ENCODE data around the gene SLC43A1.
"Not testable (repeated sequence)": the region's sequence is repeated elsewhere in the genome, so short reads cannot be mapped to it uniquely, and the experiment has no call there.

Gene SLC43A1

DNA sequence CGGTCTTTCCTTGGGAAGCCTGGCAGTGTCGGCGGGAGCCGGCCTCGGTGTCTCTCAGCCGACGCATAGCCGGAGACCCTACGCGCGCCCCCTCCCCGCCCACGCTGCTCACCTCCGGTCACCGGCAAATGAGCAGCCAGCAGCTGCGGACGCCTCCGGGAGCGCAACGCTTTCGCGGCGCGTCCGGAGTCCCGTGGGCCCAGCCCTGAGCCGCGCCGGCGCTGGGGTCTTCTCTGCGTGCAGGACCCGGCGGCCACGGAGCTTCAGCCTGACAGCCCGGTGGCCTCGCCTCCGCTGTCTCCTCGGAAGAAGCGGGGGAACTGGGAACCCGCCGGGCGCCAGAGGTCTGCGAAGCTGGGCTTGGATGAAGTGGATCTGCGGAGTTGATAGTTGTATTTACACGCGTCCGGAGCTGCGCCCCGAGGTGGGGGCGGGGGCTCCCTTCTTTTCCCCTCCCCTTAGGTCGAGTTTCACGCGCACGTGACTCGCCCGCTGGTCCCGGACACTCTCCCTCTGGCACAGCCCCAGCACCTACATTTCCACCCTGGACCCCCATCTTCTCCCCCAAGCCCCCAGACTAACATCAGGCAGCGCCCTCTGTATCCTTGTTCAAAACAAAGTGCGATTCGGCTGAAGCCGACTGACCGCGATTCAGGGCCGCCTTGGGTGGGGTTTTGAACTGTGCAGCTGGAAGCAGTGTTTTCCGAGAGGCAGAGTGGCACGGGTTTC is at the start of gene SLC43A1:
Gene SLC43A1, minus strand, starts transcription at position 371 of the 729 bp plus-strand sequence. CDS start 1,591 bp downstream, outside the sequence.
- peak; percentile 67 for DNase-seq (ENCODE audit: insufficient read length, low spot score)

DNA sequence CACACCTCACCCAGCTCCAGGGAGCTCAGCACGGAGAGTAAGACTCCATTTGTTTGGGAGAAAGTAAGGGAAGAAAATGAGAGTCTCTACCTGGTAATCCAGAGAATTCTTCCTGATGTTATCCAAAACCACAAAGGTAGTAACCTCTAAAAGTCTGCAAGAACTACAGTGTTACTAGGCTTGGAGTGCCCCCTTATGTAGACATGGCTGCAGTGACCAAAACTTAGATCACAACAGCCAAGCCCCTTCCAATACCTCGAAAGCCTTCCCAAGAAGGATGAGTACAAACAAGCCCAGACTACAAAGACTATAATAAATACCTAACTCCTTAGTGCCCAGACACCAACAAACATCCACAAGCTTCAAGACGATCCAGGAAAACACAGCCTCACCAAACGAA is 47.1 kb upstream of the SLC43A1 start:
- FAIRE-seq: no peak
- DNase-seq (ENCODE audit: insufficient read length, low spot score): no peak

More for the DNA sequence above, at the start of gene SLC43A1:
- FAIRE-seq: peak; percentile 33

DNA sequence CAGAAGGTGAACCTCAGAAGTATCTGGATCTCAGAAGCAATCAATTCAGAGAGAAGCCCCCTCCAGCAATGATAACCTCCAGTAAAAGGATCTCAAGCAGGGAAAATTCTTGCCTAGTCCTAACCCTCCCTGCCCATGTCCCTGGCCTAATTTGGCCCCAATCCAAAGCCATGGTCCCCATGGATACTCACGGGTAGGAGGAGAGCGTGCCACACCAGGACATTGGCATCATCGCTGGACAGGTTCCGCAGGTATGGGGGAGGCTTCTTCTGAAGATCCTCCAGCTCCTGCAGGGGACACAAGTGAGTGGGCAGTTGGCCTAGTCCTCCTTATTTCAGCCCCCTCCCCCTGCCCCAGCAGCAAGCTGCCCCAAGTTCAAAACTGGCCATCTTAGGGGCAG is 44.6 kb upstream of the SLC43A1 start:
- no peak for FAIRE-seq
- DNase-seq (ENCODE audit: insufficient read length, low spot score): no peak

DNA sequence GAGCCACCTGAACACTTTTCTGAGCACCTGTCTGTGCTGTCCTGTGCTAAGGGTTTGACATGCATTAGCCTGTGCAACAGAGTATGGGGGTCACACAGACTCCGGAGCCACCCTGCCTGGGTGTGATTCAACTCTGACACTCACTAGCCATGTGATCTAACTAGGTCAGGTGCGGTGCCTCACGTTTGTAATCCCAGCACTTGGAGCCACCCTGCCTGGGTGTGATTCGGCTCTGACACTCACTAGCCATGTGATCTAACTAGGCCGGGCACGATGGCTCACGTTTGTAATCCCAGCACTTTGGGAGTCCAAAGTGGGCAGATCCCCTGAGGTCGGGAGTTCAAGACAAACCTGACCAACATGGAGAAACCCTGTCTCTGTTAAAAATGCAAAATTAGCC is 40.5 kb upstream of the SLC43A1 start:
- FAIRE-seq: no peak
- no peak for DNase-seq (ENCODE audit: insufficient read length, low spot score)

DNA sequence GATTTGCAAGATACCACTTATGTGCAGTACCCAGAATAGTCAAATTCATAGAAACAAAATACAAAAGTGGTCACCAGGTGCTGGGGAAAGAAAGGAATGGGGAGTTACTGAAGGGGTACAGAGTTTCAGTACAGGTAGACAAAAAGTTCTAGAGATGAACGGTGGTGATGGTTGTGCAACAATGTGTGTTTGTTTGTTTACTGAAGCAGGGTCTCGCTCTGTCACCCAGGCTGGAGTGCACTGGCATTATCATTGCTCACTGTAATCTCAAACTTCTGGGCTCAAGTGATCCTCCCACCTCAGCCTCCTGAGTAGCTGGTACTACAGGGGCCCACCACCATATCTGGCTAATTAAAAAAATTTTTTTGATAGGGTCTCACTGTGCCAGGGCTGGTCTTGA is 39.9 kb upstream of the SLC43A1 start:
- FAIRE-seq (no peak), DNase-seq (ENCODE audit: insufficient read length, low spot score) (no peak)

DNA sequence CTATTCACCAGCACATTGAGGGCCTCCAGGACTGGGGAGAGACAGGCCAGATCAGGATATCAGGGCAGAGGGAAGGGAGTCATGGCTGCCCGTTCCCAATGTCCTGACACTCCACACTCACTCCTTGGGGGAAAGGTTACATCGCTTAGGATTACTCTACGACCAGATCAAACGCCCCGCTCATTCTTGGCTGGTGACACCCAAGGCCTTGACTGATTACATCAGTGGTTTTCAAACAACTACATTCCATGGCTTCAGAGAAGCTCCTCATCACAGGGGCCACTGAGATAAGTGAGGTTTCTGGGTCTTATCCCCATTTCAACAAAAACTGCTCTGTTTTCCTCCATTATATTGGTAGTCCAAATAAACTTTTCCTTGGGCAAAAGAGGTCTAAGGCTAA is 37.0 kb upstream of the SLC43A1 start:
- DNase-seq (ENCODE audit: insufficient read length, low spot score) (no peak), FAIRE-seq (no peak)

DNA sequence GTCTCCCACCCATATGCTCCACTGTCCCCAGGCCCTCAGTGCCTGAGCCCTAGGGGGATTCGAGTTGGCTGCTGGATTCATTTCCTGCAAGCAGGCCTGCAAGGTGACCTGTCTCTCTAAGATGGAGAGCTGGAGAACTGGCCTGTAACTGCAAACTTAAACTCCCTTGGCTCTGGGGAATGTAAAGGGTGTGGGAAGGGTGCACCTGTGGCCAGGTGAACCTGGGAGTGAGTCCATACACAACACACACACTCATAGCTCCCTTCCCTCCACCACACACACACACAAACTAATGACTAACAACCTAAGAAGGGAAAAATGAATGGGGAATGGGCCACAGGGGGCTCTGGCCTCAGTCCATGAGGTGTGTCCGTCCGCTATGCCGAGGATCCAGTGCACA is 36.4 kb upstream of the SLC43A1 start:
- no peak for DNase-seq (ENCODE audit: insufficient read length, low spot score)

DNA sequence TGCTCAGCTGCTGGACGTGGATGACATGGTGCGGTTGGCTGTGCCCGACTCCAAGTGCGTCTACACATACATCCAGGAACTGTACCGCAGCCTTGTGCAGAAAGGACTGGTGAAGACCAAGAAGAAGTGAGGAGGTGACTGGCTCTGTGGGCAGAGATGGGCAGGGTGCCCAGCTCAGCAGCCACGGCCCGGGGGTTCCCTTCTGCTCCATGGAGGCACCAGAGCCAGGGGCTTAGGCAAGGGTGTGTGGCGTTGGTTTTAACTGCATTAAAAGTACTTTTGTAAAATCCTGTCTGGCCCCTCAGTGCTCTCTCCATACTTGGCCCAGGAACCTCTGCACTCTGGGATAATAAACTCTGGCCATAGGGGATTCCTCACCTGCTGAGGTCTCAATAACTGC is 34.5 kb upstream of the SLC43A1 start:
- DNase-seq (ENCODE audit: insufficient read length, low spot score): no peak
- FAIRE-seq: no peak

More for the DNA sequence above, 36.4 kb upstream of the SLC43A1 start:
- FAIRE-seq: no peak

DNA sequence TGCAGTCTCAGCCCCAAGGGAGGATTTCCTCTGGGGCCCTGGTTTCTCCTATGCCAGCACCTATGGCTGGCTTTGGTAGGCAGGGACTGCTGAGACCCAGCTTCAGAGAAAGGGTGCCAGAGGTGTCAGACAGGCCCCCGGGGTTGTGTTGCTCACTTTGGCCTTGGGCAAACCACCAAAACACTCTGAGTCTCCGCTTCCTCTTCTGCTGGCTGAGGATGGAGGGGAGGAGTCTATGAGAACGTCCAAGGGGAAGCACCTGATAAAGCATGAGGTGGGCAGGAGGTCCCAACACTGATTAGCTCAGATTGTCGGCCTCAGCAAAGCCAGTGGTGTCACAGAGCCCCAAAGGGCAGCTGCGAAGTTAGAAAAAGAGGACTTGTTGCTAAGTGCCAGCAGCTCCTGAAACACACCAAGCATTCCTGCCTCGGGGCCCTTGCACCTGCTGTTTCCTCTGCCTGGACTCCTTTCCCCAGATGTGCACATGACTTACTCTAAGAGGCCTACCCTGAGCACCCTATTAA is 32.4 kb upstream of the SLC43A1 start:
- no peak for FAIRE-seq
- no peak for DNase-seq (ENCODE audit: insufficient read length, low spot score)

DNA sequence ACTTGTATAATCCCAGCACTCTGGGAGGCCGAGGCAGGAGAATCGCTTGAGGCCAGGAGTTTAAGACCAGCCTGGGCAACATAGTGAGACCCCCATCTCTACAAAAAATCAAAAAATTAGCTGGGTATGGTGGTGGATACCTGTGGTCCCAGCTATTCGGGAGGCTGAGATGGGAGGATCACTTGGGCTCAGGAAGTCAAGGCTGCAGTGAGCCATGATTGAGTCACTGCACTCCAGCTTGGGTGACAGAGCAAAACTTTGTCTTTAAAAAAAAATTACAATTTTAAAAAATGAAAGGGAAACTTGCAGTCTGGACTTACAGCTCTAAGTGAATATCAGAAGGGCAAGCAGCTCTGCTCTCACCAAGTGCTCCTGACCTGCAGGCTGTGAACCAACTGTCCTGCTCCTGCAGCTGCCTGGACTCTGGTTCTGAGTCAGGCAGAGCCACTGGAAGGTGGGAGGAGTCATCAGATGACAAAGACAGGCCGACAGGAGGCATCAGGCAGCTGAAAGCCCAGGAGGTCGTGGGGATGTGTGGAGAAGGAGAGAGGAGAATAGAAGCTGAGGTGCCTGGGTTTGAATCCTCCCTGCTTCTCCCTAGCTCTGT is 31.5 kb upstream of the SLC43A1 start:
- peak; percentile 40 for DNase-seq (ENCODE audit: insufficient read length, low spot score)
- peak; percentile 60 for FAIRE-seq

DNA sequence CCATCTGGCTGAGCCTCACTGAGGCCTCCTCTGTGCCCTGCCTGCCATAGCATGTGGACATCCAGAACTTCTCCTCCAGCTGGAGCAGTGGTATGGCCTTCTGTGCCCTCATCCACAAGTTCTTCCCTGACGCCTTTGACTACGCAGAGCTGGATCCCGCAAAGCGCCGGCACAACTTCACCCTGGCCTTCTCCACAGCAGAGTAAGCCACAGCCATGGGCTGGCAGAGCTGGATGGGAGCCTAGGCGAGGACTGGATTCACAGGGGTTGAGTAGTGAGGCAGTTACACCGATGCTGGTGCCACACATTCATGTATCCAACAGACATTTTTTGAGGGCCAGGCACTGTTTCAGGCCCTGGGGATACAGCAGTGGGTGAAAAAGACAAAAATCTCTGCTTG is 30.9 kb upstream of the SLC43A1 start:
- no peak for FAIRE-seq

DNA sequence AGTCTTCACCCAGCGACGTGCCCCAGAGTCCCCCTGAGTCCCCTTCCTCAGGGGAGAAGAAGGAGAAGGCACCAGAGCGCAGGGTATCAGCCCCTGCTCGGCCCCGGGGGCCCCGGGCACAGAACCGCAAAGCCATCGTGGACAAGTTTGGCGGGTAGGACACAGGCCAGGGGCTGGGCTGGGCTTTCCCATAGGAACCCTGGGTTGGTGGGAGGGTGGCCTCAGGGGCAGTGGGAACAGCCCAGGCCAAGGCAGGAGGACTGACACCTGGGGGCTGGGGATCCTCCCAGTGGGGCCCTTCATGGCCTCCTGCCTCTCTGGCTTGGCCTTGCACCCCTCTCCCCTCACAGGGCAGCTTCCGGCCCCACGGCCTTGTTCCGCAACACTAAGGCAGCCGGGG is 30.4 kb upstream of the SLC43A1 start:
- FAIRE-seq: no peak
- DNase-seq (ENCODE audit: insufficient read length, low spot score): no peak

More for the DNA sequence above, 30.9 kb upstream of the SLC43A1 start:
- no peak for DNase-seq (ENCODE audit: insufficient read length, low spot score)

DNA sequence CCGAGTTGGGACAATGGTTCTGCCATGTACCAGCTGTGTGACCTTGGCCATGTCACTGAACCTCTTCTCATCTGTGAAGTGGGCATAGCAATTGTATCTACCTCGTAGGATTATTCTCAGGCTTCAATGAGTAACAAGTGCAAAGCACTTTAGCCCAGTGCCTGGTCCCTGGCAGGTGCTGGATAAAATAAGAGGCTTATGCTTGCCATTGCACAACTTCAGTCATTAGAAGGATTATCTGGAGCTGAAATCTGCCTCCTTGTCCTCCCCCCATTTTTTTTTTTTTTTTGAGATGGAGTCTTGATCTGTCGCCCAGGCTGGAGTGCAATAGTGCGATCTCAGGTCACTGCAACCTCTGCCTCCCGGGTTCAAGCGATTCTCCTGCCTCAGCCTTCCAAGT is 29.1 kb upstream of the SLC43A1 start:
- DNase-seq (ENCODE audit: insufficient read length, low spot score): no peak
- FAIRE-seq: no peak

DNA sequence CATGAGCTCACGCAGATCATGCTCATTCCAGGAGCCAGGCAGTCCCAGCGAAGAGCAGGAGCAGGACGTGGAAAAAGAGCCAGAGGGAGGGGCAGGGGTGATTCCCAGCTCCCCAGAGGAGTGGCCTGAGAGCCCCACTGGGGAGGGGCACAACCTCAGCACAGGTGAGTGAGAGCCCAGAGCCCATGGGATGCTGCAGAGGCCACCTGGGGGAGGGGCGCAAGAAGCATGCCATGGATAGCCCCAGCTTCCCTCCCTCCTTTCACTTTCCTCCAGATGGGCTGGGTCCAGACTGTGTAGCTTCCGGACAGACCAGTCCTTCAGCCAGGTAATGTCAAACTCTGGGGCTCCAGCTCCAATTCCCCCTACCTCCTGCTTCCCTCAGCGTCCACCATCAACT is 28.1 kb upstream of the SLC43A1 start:
- DNase-seq (ENCODE audit: insufficient read length, low spot score) (no peak), FAIRE-seq (no peak)

DNA sequence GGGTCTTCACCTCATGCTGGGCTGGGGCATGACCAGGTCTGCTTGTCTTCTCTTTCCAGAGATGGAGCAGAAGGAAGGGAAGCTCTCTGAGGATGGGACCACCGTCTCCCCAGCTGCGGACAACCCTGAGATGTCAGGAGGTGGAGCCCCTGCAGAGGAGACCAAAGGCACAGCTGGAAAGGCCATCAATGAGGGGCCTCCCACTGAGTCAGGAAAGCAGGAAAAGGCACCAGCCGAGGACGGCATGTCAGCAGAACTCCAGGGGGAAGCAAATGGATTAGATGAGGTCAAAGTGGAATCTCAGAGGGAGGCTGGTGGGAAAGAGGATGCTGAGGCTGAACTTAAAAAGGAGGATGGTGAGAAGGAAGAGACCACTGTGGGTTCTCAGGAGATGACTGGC is 27.1 kb upstream of the SLC43A1 start:
- DNase-seq (ENCODE audit: insufficient read length, low spot score) (no peak), FAIRE-seq (no peak)

DNA sequence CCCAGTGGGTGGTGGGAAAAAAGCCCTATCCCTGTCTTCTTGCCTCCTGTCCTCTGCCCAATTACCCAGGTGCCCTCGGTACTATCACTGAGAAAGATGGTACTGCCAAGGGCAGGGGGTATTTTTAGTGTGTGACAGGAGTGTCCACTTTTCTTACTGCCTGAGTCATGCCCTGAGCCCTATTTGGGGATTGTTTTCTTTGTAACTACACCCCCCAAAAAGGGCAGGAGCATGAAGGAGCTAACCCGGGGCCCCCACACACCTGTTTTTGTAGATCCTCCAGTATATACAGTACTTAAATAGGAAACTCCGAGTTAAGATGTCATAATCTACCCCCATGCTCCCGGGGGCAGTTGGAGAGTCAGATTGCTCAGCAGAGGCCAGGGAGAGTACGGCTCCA is 25.7 kb upstream of the SLC43A1 start:
- DNase-seq (ENCODE audit: insufficient read length, low spot score): no peak
- FAIRE-seq: no peak

DNA sequence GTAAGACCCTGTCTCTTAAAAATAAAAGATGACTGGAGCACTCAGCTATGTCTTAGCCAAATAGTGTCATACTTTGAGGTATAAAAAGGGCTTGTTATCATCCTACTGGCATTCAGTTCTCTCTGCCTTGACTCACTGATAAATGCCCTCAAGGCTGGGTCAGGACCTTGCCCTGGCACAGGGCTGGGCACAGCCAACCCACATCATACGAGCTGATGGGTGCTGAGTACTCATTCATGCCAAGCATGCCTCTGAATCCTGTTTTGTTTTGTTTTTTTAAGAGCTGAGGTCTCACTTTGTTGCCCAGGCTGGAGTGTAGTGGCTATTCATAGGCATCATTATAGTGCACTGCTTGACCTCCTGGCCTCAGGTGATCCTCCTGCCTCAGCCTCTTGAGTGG is 23.8 kb upstream of the SLC43A1 start:
- DNase-seq (ENCODE audit: insufficient read length, low spot score) (no peak), FAIRE-seq (no peak)

DNA sequence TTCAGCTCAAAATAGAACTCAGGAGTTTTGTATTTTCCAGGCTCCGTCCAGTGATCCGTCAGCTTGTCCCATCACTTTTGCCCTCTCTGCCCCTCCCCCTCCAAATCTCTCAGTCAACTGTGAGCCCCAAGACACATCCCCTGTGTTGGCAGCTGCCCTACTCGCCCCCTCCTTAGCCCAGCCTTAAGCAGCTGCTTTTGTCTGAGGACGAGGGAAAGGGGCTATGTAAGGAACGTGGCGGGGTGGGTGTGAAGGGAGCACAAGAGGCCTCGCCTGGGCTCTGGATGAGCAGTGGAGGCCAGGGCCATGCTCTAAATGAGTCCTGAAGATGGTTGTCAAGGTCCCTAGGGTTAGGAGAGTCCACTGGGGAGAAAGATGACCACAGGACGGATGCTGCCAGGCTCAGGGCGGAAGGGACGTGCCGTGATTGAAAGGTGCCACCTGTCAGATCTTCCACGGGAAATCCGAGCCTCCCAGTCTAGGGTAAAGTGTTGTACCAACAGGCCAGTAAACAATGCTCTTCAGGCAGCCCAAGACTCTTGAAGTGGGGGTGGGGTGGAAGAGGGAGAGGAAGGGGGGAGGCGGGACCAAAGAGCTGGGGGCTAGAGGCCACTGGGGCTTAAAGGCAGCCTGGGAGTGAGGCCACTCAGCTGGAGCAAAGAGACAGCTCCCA is 21.6 kb upstream of the SLC43A1 start, which contains the start of gene SMTNL1:
Gene SMTNL1, plus strand, starts transcription at position 649 of the 673 bp plus-strand sequence. CDS start 5,048 bp downstream, outside the sequence.
- no peak for FAIRE-seq
- no peak for DNase-seq (ENCODE audit: insufficient read length, low spot score)

DNA sequence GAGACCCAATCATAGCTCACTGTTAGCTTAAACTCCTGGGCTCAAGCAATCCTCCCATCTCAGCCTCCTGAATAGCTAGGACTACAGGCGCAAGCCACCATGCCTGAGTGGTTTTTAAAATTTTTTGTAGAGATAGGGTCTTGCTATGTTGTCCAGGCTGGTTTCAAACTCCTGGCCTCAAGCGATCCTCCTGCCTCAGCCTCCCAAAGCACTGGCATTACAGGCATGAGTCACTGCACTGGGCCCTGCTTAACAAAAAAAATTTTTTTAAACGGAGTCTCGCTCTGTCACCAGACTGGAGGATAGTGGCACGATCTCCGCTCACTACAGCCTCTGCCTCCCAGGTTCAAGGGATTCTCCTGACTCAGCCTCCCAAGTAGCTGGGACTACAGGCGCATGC is 18.9 kb upstream of the SLC43A1 start:
- not testable (repeated sequence) for FAIRE-seq

DNA sequence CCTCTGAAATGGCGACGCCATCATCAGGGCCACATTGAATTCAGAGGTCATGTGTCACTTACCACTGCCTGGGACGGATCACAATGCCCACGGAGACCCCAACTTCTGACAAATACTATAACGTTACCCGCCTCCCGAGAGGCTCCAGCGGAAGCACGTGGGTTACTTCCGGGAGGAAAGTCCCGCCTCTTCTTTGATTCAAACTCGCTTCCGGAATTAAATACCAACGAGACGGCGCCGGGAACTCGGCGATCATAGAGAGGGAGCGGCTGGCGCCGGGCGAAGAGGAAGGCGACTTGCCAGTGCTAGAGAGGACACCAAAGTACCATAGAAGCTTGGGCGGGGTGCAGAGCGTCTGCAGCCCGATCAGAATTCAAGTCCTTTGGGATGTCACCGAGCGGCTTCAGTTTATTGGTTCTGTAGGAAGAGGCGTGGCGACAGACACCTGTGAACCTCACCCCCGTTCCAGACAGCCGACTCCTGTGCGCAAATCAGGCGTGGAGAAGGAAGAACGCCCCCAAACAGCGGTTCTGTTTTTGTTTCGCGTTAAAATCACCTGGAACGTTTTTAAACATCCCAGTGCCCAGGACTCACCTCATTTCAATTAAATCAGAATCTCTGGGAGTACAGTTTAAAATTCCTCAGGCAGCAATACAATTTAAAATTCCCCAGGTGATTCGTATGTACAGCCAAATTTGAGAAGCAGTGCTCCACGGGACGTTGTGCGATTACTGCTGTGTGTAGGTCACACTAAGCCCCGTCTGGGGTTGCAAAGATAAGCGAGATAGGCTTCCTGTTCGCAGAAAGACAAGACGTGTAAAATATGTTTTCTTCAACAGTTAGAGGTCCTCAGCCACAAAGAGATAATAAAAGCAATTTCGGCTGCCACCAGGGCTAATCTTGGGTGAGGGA is 15.3 kb upstream of the SLC43A1 start, which contains the start of gene TIMM10:
Gene TIMM10, minus strand, starts transcription at position 159 of the 912 bp plus-strand sequence. CDS start 565 bp downstream, outside the sequence.
- no peak for FAIRE-seq
- peak; percentile 96 for DNase-seq (ENCODE audit: insufficient read length, low spot score)

More for the DNA sequence above, 18.9 kb upstream of the SLC43A1 start:
- DNase-seq (ENCODE audit: insufficient read length, low spot score): not testable (repeated sequence)
